ENCODE measurements around the gene PRUNE2.
"Not testable (repeated sequence)": the region's sequence is repeated elsewhere in the genome, so short reads cannot be mapped to it uniquely, and the experiment has no call there.

PRUNE2 gene

GRCh38 chr9:76692458-76693129, 213.3 kb downstream of the PRUNE2 start:
- DNase-seq (ENCODE audit: low read depth) = no peak

GRCh38 chr9:76691517-76692313, 214.2 kb downstream of the PRUNE2 start:
- no peak for DNase-seq (ENCODE audit: low read depth)

- DNase-seq (ENCODE audit: low read depth) = no peak
Observed at GRCh38 chr9:76690973-76691370, 214.9 kb downstream of the PRUNE2 start.

DNA sequence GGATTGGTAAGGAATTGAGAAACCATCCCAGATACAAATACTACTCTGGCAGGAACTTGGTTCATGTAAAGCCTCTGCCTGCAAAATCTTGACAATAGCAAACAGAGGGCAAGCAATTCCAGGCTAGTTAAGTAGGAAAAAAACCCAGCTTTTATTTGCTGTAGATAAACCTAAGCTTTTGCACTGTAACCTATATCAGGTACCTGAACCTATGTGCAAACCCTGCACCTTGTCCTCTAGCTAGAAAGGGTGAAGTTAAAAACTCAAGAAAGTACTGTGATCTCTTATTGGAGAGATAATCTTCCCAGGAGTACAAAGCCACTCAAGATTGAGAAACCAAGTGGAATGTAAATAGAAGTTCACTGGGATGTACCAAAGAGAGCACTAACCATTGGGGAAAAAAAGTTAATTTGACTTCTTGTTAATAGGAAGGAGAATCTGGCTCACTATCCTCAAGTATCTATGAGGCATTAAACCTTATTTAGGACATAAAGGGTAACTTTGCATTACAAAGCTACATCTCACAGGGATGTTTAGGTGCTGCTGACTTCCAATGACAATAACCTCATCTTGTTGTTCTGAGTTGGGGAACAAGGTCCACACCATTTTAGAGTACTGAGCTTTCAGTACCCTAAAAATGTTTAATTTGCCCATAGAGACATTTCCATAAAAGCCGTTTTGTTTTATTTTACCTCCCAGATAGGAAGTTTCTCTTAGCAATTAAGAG, 215.5 kb downstream of the PRUNE2 start:
- no peak for DNase-seq (ENCODE audit: low read depth)

DNA sequence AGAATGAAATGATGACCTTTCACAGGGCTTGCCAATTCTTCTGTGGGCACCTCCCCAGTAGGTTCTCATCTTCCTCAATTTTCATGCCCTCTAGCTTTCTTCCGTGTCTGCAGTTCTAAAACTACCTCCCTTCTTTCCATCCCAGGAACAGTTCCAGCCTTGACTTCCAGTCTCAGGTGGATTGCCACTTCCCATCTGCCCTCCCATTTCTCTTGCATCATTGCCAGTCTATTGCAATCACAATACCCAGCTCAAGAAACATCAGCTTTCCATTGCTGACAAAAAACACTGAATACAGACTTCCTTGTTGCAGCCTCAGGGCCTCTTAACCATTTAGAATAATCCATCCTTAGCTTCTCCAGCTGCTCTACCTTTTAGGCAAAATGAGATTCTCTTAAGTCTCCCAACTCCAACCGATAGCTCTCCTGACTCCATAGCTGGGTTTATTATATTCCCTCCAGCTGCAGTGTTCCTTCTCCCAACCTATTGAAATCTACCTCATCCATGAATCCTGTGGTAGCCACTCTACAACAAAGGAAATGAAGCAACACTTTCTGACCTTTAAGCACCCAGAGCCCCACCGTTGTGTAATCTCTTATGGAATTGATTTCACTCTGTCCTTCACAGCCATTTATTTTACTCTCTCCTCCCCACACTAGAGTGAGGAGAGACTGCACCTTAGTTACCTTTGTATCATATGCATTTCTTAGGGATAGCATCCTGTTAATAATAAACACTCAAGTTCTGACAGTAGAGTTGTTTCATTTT, 217.3 kb downstream of the PRUNE2 start:
- DNase-seq (ENCODE audit: low read depth) = no peak

DNA sequence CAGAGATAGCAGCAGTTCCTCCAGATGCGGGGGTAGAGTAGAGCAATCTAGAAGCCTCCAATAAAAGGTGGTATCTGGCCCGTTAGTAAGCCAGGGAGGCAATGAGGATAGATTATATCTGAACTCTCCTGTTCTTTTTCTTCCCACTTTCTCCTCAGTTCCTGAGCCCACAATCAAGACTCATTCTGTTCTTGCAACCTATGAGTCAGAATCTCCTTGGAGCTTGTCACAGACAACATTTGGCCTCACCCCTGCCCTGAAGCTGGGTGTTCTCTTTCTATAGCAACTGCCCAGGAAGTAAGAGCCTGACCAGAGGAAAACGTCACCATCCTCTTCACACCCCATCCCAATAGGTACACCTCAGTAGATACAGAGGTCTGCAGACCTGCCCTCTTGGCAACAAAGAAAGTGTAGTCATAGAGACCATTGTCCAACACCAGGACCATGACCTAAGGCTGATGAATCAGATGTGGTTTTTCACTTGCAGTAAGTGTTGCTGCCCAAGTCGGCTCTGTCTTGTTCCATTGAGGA, 218.0 kb downstream of the PRUNE2 start:
- no peak for DNase-seq (ENCODE audit: low read depth)

DNA sequence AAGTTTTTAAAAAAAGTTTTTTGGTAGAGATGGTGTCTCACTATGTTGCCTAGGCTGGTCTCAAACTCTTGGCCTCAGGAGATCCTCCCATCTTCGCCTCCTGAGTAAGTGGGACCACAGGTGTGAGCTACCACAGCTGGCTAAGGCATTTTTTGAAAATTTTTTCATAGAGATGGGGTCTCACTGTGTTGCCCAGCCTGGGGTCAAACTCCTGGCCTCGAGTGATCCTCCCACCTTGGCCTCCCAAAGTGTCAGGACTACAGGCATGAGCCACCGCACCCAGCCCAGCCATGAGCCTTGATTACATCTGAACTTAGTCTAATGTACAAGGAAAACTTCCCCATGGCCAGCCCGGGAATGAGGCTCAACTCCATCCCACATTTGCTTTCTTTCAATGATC, 219.2 kb downstream of the PRUNE2 start:
- no peak for DNase-seq (ENCODE audit: low read depth)

DNA sequence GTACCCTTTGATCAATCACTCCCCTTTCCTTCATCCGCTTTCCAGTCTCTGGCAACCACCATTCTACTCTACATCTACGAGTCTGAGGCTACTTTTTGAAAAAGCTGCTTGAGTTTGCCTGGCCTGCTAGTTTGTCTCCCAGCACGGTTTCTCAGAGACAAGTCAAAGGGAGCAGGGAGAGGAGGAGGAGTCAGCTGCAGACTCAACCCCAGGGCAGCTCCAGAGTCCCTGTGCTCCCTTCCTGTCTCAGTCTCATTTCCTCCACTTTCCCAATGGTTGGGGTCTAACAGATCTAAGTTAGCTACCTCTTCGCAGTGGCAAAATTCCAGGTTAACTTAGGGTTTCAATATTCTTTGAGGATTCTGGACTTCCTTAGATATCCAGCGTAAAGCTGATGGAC, 221.7 kb downstream of the PRUNE2 start:
- DNase-seq (ENCODE audit: low read depth) = no peak

DNA sequence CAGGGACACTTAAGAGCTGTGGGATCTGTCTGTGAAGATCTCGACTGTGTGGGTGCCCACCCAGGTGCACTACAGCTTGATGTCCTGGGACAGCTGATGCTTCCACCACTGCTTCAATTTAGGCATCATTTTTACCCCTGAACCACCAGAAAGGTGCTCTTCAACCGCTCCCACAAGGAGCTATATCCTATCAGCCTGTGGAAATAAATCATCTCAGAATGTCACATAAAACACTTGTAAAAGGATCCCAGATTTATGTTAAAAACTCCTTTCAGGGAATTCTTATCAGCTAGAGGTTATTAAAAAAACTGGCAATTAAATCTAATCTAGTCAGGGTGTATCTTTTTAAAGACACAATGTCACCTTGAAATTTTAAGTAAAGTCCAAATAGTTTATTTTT, 224.4 kb downstream of the PRUNE2 start:
- DNase-seq (ENCODE audit: low read depth) = no peak

GRCh38 chr9:76680716-76681425, 225.0 kb downstream of the PRUNE2 start:
- no peak for DNase-seq (ENCODE audit: low read depth)

GRCh38 chr9:76677481-76678055, 228.3 kb downstream of the PRUNE2 start:
- no peak for DNase-seq (ENCODE audit: low read depth)

DNA sequence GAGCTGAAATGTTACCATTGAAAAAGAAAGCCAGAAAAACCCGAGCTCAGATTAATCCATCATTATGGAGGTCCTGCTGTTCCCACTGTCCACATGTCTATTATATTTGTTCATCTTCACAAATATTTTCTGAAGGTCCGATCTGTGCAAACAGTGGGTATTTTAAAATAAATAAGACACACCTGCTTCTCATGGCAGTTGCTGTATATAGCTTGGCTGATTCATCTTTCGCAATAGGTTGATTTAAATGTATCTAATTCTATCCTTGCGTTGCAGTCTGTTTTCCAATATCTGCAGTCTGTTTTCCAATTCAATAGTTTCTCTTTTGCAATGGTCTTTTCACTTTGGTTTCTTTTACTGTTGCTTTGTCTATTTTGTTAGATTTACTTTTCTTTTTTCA, 229.1 kb downstream of the PRUNE2 start:
- no peak for DNase-seq (ENCODE audit: low read depth)

DNA sequence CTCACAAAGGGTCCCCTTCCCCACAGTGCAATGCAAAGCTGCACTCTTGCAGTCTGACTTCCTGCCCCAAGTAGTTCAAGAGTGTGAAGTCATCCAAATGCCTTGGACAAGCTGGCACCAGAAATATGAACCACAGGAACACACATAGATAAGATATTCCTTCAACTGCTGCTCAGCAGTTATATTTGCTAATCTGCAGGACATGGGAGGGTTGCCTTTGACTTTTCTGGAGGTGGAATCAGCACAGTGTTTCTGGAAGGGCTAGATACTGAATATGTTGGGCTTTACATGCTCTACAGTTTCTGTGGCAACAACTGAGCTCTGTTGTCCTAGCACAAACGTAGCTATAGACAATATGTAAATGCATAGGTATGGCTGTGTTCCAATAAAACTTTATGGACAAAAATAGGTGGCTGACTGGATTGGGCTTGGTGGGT, 238.4 kb downstream of the PRUNE2 start:
- DNase-seq (ENCODE audit: low read depth) = no peak

- not testable (repeated sequence) for DNase-seq (ENCODE audit: low read depth)
Observed at GRCh38 chr9:76665966-76666365, 239.9 kb downstream of the PRUNE2 start.

DNA sequence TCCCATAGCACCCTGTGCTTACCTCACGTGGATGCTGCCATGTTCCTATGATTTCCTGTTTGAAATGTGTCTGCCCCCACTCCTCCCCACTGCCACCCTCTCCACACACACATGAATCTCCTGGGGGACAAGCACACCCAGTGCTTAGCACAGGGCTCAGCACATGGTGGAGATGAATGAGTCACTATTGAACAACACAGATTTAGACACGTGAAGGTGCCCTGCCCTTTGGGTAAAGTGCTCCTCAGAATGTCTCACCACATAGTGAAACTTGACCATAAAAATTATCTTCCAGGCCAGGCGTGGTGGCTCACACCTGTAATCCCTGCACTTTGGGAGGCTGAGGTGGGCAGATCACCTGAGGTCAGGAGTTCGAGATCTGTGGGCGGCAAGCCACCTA, 240.5 kb downstream of the PRUNE2 start:
- no peak for DNase-seq (ENCODE audit: low read depth)

GRCh38 chr9:76664120-76664519, 241.8 kb downstream of the PRUNE2 start:
- no peak for DNase-seq (ENCODE audit: low read depth)

- no peak for DNase-seq (ENCODE audit: low read depth)
Observed at GRCh38 chr9:76662476-76663281, 243.2 kb downstream of the PRUNE2 start.

GRCh38 chr9:76658510-76659231, 247.2 kb downstream of the PRUNE2 start:
- no peak for DNase-seq (ENCODE audit: low read depth)

DNA sequence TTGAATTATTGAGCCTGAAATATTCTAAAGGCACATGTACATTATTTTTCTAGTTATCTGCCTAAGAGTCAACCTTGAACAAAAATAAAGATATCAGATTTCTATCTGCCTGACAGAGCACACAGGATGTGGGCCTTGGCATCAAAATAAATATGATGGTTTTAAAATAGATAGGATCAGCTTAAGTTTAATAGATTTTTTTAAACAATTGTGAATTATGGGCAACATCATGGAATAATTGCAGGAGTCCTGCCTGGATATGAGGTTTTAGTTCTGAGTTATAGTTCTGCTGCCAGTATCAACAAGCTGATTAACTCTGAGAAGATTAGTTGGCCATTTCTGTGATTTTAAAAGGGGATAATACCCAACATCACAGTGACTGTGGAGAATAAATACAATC, 248.6 kb downstream of the PRUNE2 start:
- DNase-seq (ENCODE audit: low read depth) = no peak

Data from stimulated activated CD8-positive, alpha-beta memory T cell treated with anti-CD3 and anti-CD28 coated beads, Interleukin-15, amount 100 ng/mL, for 1 hour (primary cell).